HG03571 (cell line): ENCODE measurements around the gene C13orf42.
A peak's percentile ranks its signal among the peaks of the same experiment; 100 is the strongest.
"Not testable (repeated sequence)": the region's sequence is repeated elsewhere in the genome, so short reads cannot be mapped to it uniquely, and the experiment has no call there.

Source experiments
- ATAC-seq: cut with Tn5 transposase; IDR thresholded peaks from one replicate; pipeline ENCODE4 v1.9.1; 2021; ENCODE audit not compliant: unreplicated experiment

The C13orf42 gene

DNA sequence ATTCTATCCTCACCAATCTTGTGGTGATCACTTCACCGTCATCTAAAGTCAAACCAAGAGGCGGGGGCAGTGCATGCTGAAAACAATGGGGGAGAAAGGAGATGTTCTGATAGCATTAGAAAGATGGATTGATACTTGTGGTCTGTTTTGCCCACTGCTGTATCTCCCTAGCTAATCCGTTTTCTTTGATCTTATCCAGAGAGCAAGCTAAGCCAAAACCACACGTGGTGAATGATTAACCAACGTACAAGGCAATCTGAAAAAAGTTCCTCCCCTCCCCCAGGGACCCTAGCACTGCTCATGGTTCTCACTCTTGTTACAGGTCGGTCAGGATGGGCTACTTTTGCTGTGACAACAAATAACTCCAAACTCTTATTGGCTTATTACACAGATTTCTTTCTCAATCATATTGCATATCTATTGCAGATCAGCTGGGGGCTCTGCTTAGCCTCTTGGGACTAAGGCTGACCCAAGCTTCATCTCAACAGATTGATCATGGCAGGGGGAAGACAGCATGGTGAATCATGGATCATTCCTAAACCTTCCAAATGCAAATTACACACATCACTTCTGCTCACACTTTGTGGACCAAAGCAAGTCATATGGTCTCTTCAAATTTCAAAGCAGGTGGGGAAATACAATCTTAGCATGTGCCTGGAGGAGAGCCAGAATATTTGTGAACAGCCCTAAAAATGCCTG lies 11.9 kb upstream of the C13orf42 start:
- ATAC-seq, result no peak

DNA sequence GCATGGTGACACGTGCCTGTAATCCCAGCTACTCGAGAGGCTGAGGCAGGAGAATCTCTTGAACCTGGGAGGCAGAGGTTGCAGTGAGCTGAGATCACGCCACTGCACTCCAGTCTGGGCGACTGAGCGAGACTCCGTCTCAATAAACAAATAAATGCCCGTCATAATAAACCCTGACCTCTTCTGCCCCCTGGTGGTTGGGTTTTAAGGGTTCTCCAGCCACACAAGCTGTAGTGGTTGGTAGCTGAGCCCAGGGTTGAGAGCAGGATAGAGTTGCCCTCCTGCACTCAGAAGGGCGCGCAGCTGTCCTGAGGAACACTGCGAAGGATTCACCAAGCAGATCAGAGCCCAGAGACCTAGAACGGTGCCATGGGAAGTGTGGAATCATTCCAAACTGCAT lies 9.8 kb upstream of the C13orf42 start:
- ATAC-seq, result not testable (repeated sequence)

GRCh38 chr13:51118809-51119431 lies 7.8 kb upstream of the C13orf42 start:
- ATAC-seq, result no peak

DNA sequence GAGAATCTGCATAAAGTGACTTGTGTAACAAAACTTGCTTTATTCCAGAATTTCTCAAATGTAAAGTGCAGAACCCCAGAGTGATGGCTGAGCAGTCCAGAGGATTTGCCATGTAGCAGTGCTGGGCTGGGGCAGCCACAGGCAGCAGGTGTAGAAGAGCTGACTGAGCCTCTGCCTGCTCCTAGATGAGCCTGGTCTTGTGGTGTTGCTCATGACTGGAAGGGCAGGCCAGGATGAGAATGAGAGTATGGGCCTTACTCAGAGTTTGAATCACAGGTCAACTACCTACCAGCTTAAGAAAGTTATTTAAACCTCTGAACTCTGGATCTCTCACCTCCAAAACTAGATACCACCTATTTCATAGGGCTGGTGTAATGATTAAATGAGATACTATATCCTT lies 2.9 kb upstream of the C13orf42 start:
- no peak for ATAC-seq

GRCh38 chr13:51113186-51113881 lies 2.3 kb upstream of the C13orf42 start:
- ATAC-seq, result no peak

- ATAC-seq, result no peak
These were observed 1.7 kb upstream of the C13orf42 start for GRCh38 chr13:51112771-51113170.

- ATAC-seq, result no peak
These were observed 923 bp upstream of the C13orf42 start for GRCh38 chr13:51111997-51112396.

GRCh38 chr13:51107996-51108395 lies 3.1 kb downstream of the C13orf42 start:
- no peak for ATAC-seq

GRCh38 chr13:51105046-51105445 lies 6.0 kb downstream of the C13orf42 start:
- no peak for ATAC-seq

GRCh38 chr13:51101636-51102235 lies 9.3 kb downstream of the C13orf42 start:
- ATAC-seq, result no peak

- no peak for ATAC-seq
These were observed 13.6 kb downstream of the C13orf42 start for GRCh38 chr13:51097353-51098043.

GRCh38 chr13:51096131-51096530 lies 14.9 kb downstream of the C13orf42 start:
- ATAC-seq, result no peak

DNA sequence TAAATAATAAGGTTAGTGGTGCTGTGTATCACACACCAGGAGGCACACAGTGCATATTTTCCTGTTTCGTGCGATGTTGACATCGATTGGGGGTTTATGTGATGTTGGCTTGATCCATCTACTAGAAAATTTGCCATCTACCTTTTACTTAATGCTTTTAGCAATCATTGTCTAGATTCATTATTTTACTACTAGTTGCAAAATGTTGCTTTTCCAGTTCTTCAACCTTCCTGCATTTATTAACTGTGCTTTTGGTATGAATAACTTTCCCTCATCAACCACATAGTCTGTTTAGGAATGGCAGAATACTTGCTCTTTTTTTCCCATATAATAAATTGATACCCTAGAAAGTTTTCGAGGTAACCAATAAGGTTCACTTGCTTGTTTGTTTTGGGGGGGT lies 17.5 kb downstream of the C13orf42 start:
- ATAC-seq, result no peak

DNA sequence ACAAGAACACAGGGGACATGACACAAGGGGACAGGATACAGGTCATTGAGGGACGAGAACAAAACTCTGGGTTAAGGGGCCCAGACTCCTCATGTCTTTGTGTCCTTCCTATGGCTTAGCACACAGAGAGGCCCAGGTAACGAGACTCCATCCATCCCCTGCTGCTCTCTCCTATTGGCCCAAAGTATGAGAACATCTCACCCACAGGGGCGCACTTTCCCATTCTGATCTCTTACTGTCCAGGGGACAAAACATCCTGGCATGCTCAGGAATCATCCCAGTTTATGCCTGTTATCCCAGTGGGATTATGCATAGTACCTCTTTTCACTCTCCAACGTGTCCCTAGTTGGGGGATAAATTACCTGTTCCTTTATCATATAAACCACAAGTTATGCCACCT lies 19.2 kb downstream of the C13orf42 start:
- ATAC-seq, result no peak

- no peak for ATAC-seq
These were observed 27.4 kb downstream of the C13orf42 start for GRCh38 chr13:51083706-51084105.

GRCh38 chr13:51080478-51081065 lies 30.5 kb downstream of the C13orf42 start:
- not testable (repeated sequence) for ATAC-seq

DNA sequence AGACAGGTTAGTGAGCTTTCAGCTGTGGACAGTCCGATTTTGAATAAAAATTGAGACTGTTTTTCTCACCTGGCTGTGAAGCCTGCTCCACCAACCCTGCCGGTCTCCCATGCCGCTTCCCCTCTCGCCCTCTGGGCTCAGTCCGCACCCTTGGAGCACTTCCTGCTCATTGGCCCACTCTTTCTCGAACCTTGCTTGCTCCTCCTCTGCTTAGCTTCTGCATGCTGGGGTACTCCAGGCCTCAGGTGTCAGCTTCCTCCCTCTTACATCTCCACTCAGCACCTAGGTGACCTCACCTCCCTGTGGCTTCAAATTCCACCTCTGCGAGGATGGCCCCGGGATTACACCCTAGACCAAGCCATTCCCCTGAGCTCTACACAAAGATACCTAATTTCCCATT lies 39.6 kb downstream of the C13orf42 start:
- no peak for ATAC-seq

- peak; percentile 75 for ATAC-seq
These were observed 40.9 kb downstream of the C13orf42 start for GRCh38 chr13:51070005-51070649.

DNA sequence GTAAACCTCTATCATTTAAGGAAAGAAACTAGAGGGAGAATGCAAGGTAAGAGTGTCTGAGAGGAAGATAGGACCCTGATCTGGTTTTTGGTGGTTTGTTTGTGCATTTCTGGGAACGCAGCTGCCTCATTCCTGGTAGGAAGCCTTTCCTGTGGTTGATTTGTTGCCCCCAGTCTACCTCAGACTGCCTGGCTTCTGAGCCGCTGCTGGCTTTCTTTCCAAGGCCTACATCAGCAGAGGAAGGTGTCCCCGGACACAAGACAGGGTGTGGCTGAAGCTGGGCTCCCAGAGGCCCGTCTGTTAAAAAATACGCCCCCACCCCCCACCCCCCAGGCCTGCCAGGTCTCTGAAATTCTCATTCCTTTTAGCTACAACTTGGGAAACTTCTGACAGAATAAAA lies 42.6 kb downstream of the C13orf42 start:
- no peak for ATAC-seq

DNA sequence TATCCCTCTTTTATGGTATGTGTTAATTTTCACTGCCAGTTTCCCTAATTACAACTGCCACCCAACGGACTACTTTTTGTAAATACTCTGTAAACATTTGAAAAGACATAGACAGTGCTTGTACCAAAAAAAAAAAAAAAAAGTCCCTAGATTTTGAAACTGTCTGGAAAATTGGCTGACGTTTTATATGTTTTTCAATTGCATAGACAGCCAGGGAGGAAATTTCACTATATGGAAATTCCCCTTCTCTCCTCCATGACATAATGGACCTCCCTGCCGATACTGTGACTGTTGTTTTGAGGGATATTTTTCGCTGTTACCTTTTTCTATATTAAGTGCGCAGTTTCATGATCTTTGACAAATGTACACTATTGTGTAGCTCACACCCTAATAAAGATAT lies 43.4 kb downstream of the C13orf42 start:
- ATAC-seq, result no peak
